Activated CD8-positive, alpha-beta T cell treated with anti-CD3 and anti-CD28 coated beads for 36 hours (primary cell): Measurements from ENCODE around the gene RGS9. TPM values are rescaled to one million over a fixed set of nuclear protein-coding genes. Genes with fewer than 3 reads are reported as not detected.

Experiments
- ATAC-seq: fragments of 200-7000 bp; cut with Tn5 transposase; one replicate; pipeline ENCODE4 v1.10.0; 2021; ENCODE audit warnings: mild to moderate bottlenecking, moderate library complexity
- CTCF ChIA-PET: fragments of 350-600 bp; sonication (Branson Sonifier 250); formaldehyde crosslinking; loops from one replicate; lab custom pipeline; 2021; ENCODE audit warnings: antibody characterized with exemption; lab: Charles Lee
- POLR2A ChIA-PET: fragments of 350-600 bp; sonication (Branson Sonifier 250); formaldehyde crosslinking; loops from one replicate; lab custom pipeline; 2021; ENCODE audit warnings: antibody characterized with exemption; lab: Charles Lee
- DNase-seq: peaks from one replicate; pipeline ENCODE4 v3.0.0-alpha.2; 2020
- H3K27ac Mint-ChIP-seq: one replicate; pipeline ENCODE4 v1.8.0; 2021; ENCODE audit warnings: mild to moderate bottlenecking, mixed read lengths
- H3K27me3 Mint-ChIP-seq: one replicate; pipeline ENCODE4 v1.8.0; 2021; ENCODE audit warnings: mixed read lengths
- H3K36me3 Mint-ChIP-seq: one replicate; pipeline ENCODE4 v1.8.0; 2021; ENCODE audit warnings: low read depth, mixed read lengths
- H3K4me1 Mint-ChIP-seq: one replicate; pipeline ENCODE4 v1.8.0; 2021; ENCODE audit warnings: low read depth, mixed read lengths
- H3K4me3 Mint-ChIP-seq: one replicate; pipeline ENCODE4 v1.8.0; 2021; ENCODE audit warnings: mild to moderate bottlenecking, moderate library complexity, mixed read lengths
- H3K9me3 Mint-ChIP-seq: one replicate; pipeline ENCODE4 v1.8.0; 2021; ENCODE audit warnings: mixed read lengths
- intact Hi-C: fragments of 100-400 bp; cut with micrococcal nuclease; formaldehyde crosslinking; loops from one replicate; pipeline ENCODE4 v1.10.0; 2022
- total RNA-seq, 2 experiments: library from RNA; stranded (reverse); gene quantifications; one replicate each; pipeline ENCODE4 v1.2.3, GENCODE V29; 2021
- TF ChIP-seq, protein P1 (sequence below): fragments of 200-600 bp; IDR thresholded peaks from one replicate; pipeline ENCODE4 v1.8.0; 2022; ENCODE audit warnings: antibody characterized with exemption, mild to moderate bottlenecking

Gene RGS9
- total RNA-seq, 2 experiments from 2014 or later = 1.3 to 1.9 TPM

DNA sequence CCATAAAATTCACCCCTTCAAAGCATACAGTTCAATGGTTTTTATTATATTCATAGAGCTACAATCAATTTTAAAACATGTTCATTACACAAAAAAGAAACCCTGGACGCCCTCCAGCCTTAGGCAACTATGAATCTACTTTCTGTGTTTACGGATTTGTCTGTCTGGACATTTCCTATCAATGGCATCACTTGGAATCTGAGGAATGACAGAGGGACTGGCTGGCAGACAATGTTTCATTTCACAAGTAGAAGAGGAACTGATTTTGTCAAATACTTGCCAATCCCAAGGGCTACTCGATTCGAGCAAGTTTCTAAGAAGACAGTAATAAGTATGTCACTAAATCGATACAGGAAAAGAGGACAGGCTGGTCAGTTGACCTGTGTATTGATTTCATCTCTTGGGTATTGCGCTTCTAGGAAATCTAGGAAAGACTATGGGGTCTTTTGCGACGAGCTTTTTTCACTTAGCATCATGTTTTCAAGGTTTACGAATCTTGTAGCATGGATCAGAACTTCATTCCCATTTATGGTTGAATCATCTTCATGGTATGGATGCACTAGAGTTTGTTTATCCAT is 56.6 kb downstream of the RGS9 start:
- Mint-ChIP-seq H3K9me3 (no peaks in the 10 kb centered on the region), H3K27me3 (no peaks in the 10 kb centered on the region), H3K27ac (no peak overlapping the region), H3K4me3 (no peak overlapping the region), H3K36me3 (no peaks in the 10 kb centered on the region), H3K4me1 (peaks cover 28% of the 10 kb centered on the region)
- intact Hi-C loops = loop anchor here (10.0 kb wide), 1 partner anchor 229 kb away; no protein-coding TSS in a partner anchor
- POLR2A ChIA-PET = no interaction called here
- CTCF ChIA-PET = interaction anchor here (0.6 to 1.0 kb wide), 3 partner anchors 15 to 38 kb away, joined by 3 to 4 read pairs (median 4); no protein-coding TSS in a partner anchor
- TF ChIP-seq, protein P1, sequence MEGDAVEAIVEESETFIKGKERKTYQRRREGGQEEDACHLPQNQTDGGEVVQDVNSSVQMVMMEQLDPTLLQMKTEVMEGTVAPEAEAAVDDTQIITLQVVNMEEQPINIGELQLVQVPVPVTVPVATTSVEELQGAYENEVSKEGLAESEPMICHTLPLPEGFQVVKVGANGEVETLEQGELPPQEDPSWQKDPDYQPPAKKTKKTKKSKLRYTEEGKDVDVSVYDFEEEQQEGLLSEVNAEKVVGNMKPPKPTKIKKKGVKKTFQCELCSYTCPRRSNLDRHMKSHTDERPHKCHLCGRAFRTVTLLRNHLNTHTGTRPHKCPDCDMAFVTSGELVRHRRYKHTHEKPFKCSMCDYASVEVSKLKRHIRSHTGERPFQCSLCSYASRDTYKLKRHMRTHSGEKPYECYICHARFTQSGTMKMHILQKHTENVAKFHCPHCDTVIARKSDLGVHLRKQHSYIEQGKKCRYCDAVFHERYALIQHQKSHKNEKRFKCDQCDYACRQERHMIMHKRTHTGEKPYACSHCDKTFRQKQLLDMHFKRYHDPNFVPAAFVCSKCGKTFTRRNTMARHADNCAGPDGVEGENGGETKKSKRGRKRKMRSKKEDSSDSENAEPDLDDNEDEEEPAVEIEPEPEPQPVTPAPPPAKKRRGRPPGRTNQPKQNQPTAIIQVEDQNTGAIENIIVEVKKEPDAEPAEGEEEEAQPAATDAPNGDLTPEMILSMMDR = no peak
- no peak for ATAC-seq
- DNase-seq = no peak

DNA sequence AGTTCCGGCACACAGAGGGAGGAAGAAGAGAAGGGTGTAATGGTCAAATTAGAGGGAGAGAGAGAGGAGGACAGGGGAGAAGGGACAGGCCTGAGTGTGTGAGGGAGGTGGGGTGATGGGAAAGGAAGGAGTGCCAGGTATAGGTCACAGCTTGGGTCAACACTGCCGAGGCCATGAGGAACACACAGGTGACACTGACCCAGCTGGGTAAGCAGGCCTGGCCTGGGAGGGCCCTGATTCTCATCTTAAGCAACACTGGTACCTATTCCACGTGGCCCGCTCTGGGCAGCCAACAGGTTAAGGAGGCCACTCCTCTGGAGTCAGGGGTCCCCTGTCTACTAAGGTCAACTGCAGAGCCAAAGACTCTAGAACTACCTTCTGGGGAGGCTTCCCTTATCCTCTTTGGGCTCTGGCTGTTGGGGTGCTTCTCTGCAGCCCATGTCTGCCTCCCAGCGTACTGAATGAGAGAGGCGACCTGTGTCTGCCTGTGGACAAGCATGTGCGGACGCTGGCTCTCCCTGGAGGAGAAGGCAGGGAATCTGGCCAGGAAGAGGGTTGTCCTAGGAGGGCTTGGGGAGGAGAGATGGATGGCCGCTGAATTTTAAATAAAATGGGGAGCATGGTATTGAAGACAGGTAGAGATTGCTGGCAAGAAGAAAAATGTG is 57.6 kb downstream of the RGS9 start:
- ChIA-PET CTCF (interaction anchor here (0.9 to 1.4 kb wide), 3 partner anchors 39 to 94 kb away, joined by 3 to 4 read pairs (median 4); partner anchors contain the start of gene RGS9), POLR2A (no interaction called here)
- no peaks in the 10 kb centered on the region for H3K9me3 Mint-ChIP-seq
- H3K4me3 Mint-ChIP-seq = no peak overlapping the region
- ATAC-seq (no peak), DNase-seq (no peak)
- no peaks in the 10 kb centered on the region for H3K27me3 Mint-ChIP-seq
- H3K36me3 Mint-ChIP-seq = no peaks in the 10 kb centered on the region
- intact Hi-C loops = loop anchor here (5.0 to 10.0 kb wide), 2 partner anchors 58 to 230 kb away; partner anchors contain the start of gene RGS9
- no peak overlapping the region for H3K27ac Mint-ChIP-seq
- peaks cover 29% of the 10 kb centered on the region for H3K4me1 Mint-ChIP-seq
- TF ChIP-seq, protein P1 = no peak

DNA sequence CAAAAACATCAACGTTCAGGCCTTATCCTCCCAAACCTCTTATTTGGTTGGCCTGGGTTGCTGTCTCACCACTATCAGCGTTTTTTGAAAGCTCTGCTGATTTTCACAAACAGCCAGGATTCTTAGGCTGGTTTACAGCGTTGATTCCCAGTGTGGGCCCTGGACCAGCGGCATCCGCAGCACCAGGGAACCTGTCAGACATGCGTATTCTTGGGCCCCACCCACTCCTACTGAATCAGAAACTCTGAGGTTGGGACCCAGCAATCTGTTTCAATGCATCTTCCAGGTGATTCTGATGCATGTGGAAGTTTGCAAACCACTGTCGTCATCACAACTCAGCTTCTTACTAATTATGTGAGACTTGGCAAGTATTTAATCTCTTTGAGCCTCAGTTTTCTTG is 58.5 kb downstream of the RGS9 start:
- TF ChIP-seq, protein P1 = no peak
- no peak overlapping the region for H3K4me3 Mint-ChIP-seq
- no peaks in the 10 kb centered on the region for H3K9me3 Mint-ChIP-seq
- H3K27ac Mint-ChIP-seq = no peak overlapping the region
- ATAC-seq (no peak), DNase-seq (no peak)
- ChIA-PET CTCF (interaction anchor here (0.9 to 1.4 kb wide), 2 partner anchors 58 to 95 kb away, joined by 3 to 4 read pairs; partner anchors contain the start of gene RGS9), POLR2A (interaction anchor here (0.6 to 1.9 kb wide), 2 partner anchors 14 to 72 kb away, joined by 3 to 4 read pairs; no protein-coding TSS in a partner anchor)
- intact Hi-C loops = loop anchor here (5.0 to 10.0 kb wide), 2 partner anchors 58 to 231 kb away; partner anchors contain the start of gene RGS9
- H3K36me3 Mint-ChIP-seq = no peaks in the 10 kb centered on the region
- H3K4me1 Mint-ChIP-seq = peaks cover 29% of the 10 kb centered on the region
- H3K27me3 Mint-ChIP-seq = no peaks in the 10 kb centered on the region

DNA sequence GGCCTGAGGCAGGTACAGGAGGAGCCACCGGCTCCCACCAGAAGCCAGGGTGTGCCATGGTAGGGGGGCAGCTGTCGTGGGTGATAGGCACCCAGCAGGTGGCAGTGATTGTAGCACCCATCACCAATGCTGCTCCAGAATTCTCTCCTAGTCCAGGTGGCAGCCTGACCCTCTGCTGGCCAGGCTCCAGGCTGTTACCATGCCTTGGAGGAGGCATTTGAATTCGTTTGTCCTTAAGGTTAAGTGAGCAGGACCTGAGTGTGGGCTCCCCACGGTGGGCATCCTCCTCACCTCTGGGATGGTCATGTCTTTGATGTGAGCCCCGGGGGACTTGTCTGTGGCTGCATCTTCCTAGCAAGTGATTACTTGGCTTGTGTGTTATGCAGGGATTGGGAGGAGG is 59.4 kb downstream of the RGS9 start:
- Mint-ChIP-seq H3K27me3 (peaks cover 1% of the 10 kb centered on the region), H3K9me3 (no peaks in the 10 kb centered on the region), H3K27ac (no peak overlapping the region), H3K36me3 (no peaks in the 10 kb centered on the region), H3K4me1 (peaks cover 27% of the 10 kb centered on the region), H3K4me3 (no peak overlapping the region)
- intact Hi-C loops = loop anchor here (5.0 to 10.0 kb wide), 2 partner anchors 59 to 232 kb away; partner anchors contain the start of gene RGS9
- ChIA-PET CTCF (interaction anchor here (1.7 to 2.9 kb wide), 8 partner anchors 13 to 258 kb away, joined by 5 to 20 read pairs (median 8); partner anchors contain the start of gene RGS9), POLR2A (interaction anchor here (1.9 to 2.4 kb wide), 2 partner anchors 15 to 59 kb away, joined by 4 to 8 read pairs; partner anchors contain the start of gene RGS9)
- TF ChIP-seq, protein P1 = no peak
- ATAC-seq = no peak
- DNase-seq = no peak
